Stimulated activated naive CD8-positive, alpha-beta T cell treated with anti-CD3 and anti-CD28 coated beads, Interleukin-15, Interleukin-2, amounts not matched to agents 100 U/mL and 50 U/mL, for 24 hours (primary cell): ENCODE measurements around the gene NANOS2.
A peak's percentile ranks its signal among the peaks of the same experiment; 100 is the strongest.
"Not testable (repeated sequence)": the region's sequence is repeated elsewhere in the genome, so short reads cannot be mapped to it uniquely, and the experiment has no call there.

Source experiments
- ATAC-seq: fragments of 150-1000 bp; cut with Tn5 transposase; one replicate; pipeline ENCODE4 v1.10.0; 2021
- DNase-seq: peaks from one replicate; pipeline ENCODE4 v3.0.0; 2021

Gene NANOS2

GRCh38 chr19:45874620-45874966 is 40.0 kb downstream of the NANOS2 start:
- ATAC-seq (no peak), DNase-seq (no peak)

- DNase-seq, result no peak
- ATAC-seq, result no peak
These were observed 41.3 kb downstream of the NANOS2 start for GRCh38 chr19:45873219-45873772.

- no peak for ATAC-seq
- no peak for DNase-seq
These were observed 42.3 kb downstream of the NANOS2 start for GRCh38 chr19:45872095-45872919.

GRCh38 chr19:45870798-45871197 is 43.8 kb downstream of the NANOS2 start:
- no peak for ATAC-seq
- no peak for DNase-seq

- DNase-seq, ATAC-seq: not testable (repeated sequence)
These were observed 47.3 kb downstream of the NANOS2 start for GRCh38 chr19:45867241-45867640.

GRCh38 chr19:45866400-45867176 is 48.0 kb downstream of the NANOS2 start:
- no peak for DNase-seq
- ATAC-seq, result no peak

GRCh38 chr19:45865269-45865948 is 49.2 kb downstream of the NANOS2 start:
- DNase-seq (no peak), ATAC-seq (no peak)

GRCh38 chr19:45864629-45865082 is 49.9 kb downstream of the NANOS2 start:
- no peak for DNase-seq
- ATAC-seq, result no peak

- DNase-seq (peak; percentile 79), ATAC-seq (peak; percentile 40)
These were observed 50.5 kb downstream of the NANOS2 start, which contains the start of gene FOXA3 for GRCh38 chr19:45863840-45864628. Gene FOXA3, plus strand, starts transcription at chr19:45864326. Its CDS starts 131 bp downstream, at chr19:45864457.

GRCh38 chr19:45863335-45863839 is 51.2 kb downstream of the NANOS2 start:
- DNase-seq (no peak), ATAC-seq (no peak)
